H1 (cell line): ENCODE measurements around the gene ZNF407. TPM values are rescaled to one million over a fixed set of nuclear protein-coding genes. Genes with fewer than 3 reads are reported as not detected.

Experiments used
- CTCF ChIA-PET: fragments of 300-600 bp; sonication (Branson Sonifier 250); formaldehyde crosslinking; loops from one replicate; lab custom pipeline; 2021; ENCODE audit not compliant: partially characterized antibody; lab: Charles Lee
- POLR2A ChIA-PET: fragments of 300-600 bp; sonication (Branson Sonifier 250); formaldehyde crosslinking; loops from one replicate; lab custom pipeline; 2021; ENCODE audit warnings: inconsistent platforms; ENCODE audit not compliant: partially characterized antibody; lab: Charles Lee
- DNase-seq, 2 experiments: peaks; one replicate each; pipeline versions ENCODE4 v3.0.0 to v3.0.0-alpha.2; 2010 to 2022; ENCODE audit warnings: low spot score in 2 of 2, low read depth in 1 of 2, mixed read lengths in 1 of 2
- FAIRE-seq: peaks from 2 replicates; lab custom pipeline; 2011; peaks lifted over from hg19 to GRCh38; lab: Jason Lieb, UNC
- H2AFZ ChIP-seq: 2 replicates; pipeline ENCODE4 v1.8.1; 2012; ENCODE audit warnings: low read length, inconsistent platforms
- H2AK5ac ChIP-seq: 2 replicates; pipeline ENCODE4 v1.6.1; 2013; ENCODE audit warnings: low read depth, low read length
- H2BK120ac ChIP-seq: replicated peaks from 2 replicates; pipeline ENCODE3; 2013; ENCODE audit warnings: low read depth, low read length, inconsistent platforms
- H2BK12ac ChIP-seq: 2 replicates; pipeline ENCODE4 v1.6.1; 2013; ENCODE audit warnings: low read depth, low read length
- H2BK15ac ChIP-seq: 2 replicates; pipeline ENCODE4 v1.6.1; 2013; ENCODE audit warnings: low read length
- H2BK20ac ChIP-seq: 2 replicates; pipeline ENCODE4 v1.6.1; 2013; ENCODE audit warnings: low read length
- H2BK5ac ChIP-seq: 2 replicates; pipeline ENCODE4 v1.6.1; 2013; ENCODE audit warnings: low read depth, low read length
- H3K14ac ChIP-seq: 2 replicates; pipeline ENCODE4 v1.6.1; 2013; ENCODE audit warnings: inconsistent platforms; ENCODE audit not compliant: insufficient read length
- H3K18ac ChIP-seq: 2 replicates; pipeline ENCODE4 v1.6.1; 2013; ENCODE audit warnings: low read length; ENCODE audit errors: extremely low read depth
- H3K23ac ChIP-seq: 2 replicates; pipeline ENCODE4 v1.6.1; 2013; ENCODE audit warnings: inconsistent platforms; ENCODE audit not compliant: insufficient read length
- H3K23me2 ChIP-seq: 2 replicates; pipeline ENCODE4 v1.6.1; 2013; ENCODE audit warnings: low read depth, low read length
- H3K27ac ChIP-seq: 2 replicates; pipeline ENCODE4 v1.6.1; 2011; ENCODE audit warnings: low read depth, low read length, inconsistent platforms
- H3K27me3 ChIP-seq, 4 experiments: replicated peaks in 1 of 4; 1 replicate in 1 of 4; 2 replicates in 3 of 4; pipeline versions ENCODE4 v1.6.1 to v1.8.1; 2011 to 2013; ENCODE audit warnings: low read length in 3 of 4, mild to moderate bottlenecking in 3 of 4, inconsistent platforms in 2 of 4, mixed read lengths in 2 of 4, moderate library complexity in 1 of 4; ENCODE audit not compliant: control insufficient read depth in 3 of 4, insufficient read depth in 3 of 4; ENCODE audit errors: extremely low read depth in 1 of 4
- H3K36me3 ChIP-seq, 4 experiments: 2 replicates each; pipeline versions ENCODE4 v1.6.1 to v1.8.1; 2011 to 2013; ENCODE audit warnings: mild to moderate bottlenecking in 4 of 4, low read length in 3 of 4, moderate library complexity in 2 of 4, control low read depth in 1 of 4, inconsistent platforms in 1 of 4; ENCODE audit not compliant: insufficient read depth in 4 of 4, control insufficient read depth in 2 of 4
- H3K4ac ChIP-seq: replicated peaks from 2 replicates; pipeline ENCODE3; 2013; ENCODE audit warnings: low read length, low read depth, mixed read lengths, inconsistent platforms; ENCODE audit not compliant: insufficient read length
- H3K4me1 ChIP-seq, 4 experiments: replicated peaks in 1 of 4; 1 replicate in 1 of 4; 2 replicates in 3 of 4; pipeline versions ENCODE4 v1.6.1 to v1.8.1; 2011 to 2013; ENCODE audit warnings: low read length in 3 of 4, inconsistent platforms in 2 of 4, mixed read lengths in 1 of 4; ENCODE audit not compliant: insufficient read depth in 4 of 4, control insufficient read depth in 3 of 4
- H3K4me2 ChIP-seq, 2 experiments: 2 replicates each; pipeline versions ENCODE4 v1.6.1 to v1.8.1; 2011 to 2013; ENCODE audit warnings: low read depth in 2 of 2, low read length in 2 of 2, control low read depth in 1 of 2, inconsistent platforms in 1 of 2, mild to moderate bottlenecking in 1 of 2; ENCODE audit not compliant: insufficient read depth in 1 of 2
- H3K4me3 ChIP-seq, 4 experiments: fragments of 200-600, 300-600 bp in 1 of 4; sonication (generic), shearing (Covaris generic), sonication (Bioruptor Twin) in 1 of 4; 2 replicates each; pipeline versions ENCODE4 v1.5.1 to v1.8.1; 2011 to 2016; ENCODE audit warnings: low read length in 4 of 4, low read depth in 3 of 4, control low read depth in 2 of 4, inconsistent platforms in 2 of 4, mild to moderate bottlenecking in 2 of 4, mixed read lengths in 1 of 4, moderate library complexity in 1 of 4; ENCODE audit not compliant: insufficient read depth in 2 of 4; ENCODE audit errors: extremely low read depth in 1 of 4
- H3K56ac ChIP-seq: replicated peaks from 2 replicates; pipeline ENCODE3; 2013; ENCODE audit warnings: low read depth, mild to moderate bottlenecking, mixed read lengths, low read length, inconsistent platforms; ENCODE audit not compliant: insufficient read length
- H3K79me1 ChIP-seq: 2 replicates; pipeline ENCODE4 v1.6.1; 2013; ENCODE audit warnings: low read depth, low read length, control low read depth
- H3K79me2 ChIP-seq, 2 experiments: 2 replicates each; pipeline versions ENCODE4 v1.6.1 to v1.8.1; 2012 to 2013; ENCODE audit warnings: low read length in 2 of 2, mild to moderate bottlenecking in 2 of 2, inconsistent platforms in 1 of 2; ENCODE audit not compliant: insufficient read depth in 2 of 2, control insufficient read depth in 1 of 2
- H3K9ac ChIP-seq, 4 experiments: replicated peaks in 1 of 4; 1 replicate in 1 of 4; 2 replicates in 3 of 4; pipeline versions ENCODE4 v1.6.1 to v1.8.1; 2011 to 2013; ENCODE audit warnings: low read depth in 3 of 4, low read length in 3 of 4, control low read depth in 2 of 4, mild to moderate bottlenecking in 2 of 4, moderate library complexity in 2 of 4, inconsistent platforms in 1 of 4; ENCODE audit errors: extremely low read depth in 1 of 4
- H3K9me3 ChIP-seq, 2 experiments: 2 replicates each; pipeline versions ENCODE4 v1.6.1 to v1.8.1; 2012 to 2013; ENCODE audit warnings: mild to moderate bottlenecking in 2 of 2, moderate library complexity in 2 of 2, control low read depth in 1 of 2, inconsistent platforms in 1 of 2, low read depth in 1 of 2, low read length in 1 of 2, mixed read lengths in 1 of 2; ENCODE audit not compliant: insufficient read depth in 2 of 2
- H4K20me1 ChIP-seq, 2 experiments: replicated peaks in 1 of 2; 2 replicates each; pipeline versions ENCODE3 to v1.8.1; 2011 to 2013; ENCODE audit warnings: inconsistent platforms in 2 of 2, low read length in 2 of 2, mild to moderate bottlenecking in 1 of 2; ENCODE audit not compliant: insufficient read depth in 2 of 2, control insufficient read depth in 1 of 2
- H4K5ac ChIP-seq: 2 replicates; pipeline ENCODE4 v1.6.1; 2013; ENCODE audit warnings: low read length, low read depth, mixed read lengths, inconsistent platforms; ENCODE audit not compliant: insufficient read length
- H4K8ac ChIP-seq: 2 replicates; pipeline ENCODE4 v1.8.0; 2013; ENCODE audit warnings: mild to moderate bottlenecking, moderate library complexity, low read length, inconsistent platforms; ENCODE audit not compliant: insufficient read depth; ENCODE audit errors: extremely low read depth
- H4K91ac ChIP-seq: replicated peaks from 2 replicates; pipeline ENCODE3; 2013; ENCODE audit warnings: low read length, mixed read lengths, inconsistent platforms; ENCODE audit not compliant: insufficient read length
- ASH2L ChIP-seq: fragments of 200-600, 300-600 bp; sonication (generic); IDR thresholded peaks from one replicate; pipeline ENCODE4 v1.7.1; 2017; ENCODE audit warnings: low read length
- BACH1 ChIP-seq: IDR thresholded peaks from 2 replicates; pipeline ENCODE4 v1.6.1; 2012; ENCODE audit warnings: low read length, improper control_type of control experiment
- CBX8 ChIP-seq: fragments of 300-800, 300-1000 bp; sonication (generic); IDR thresholded peaks from 2 replicates; pipeline ENCODE4 v1.7.1; 2016; ENCODE audit warnings: low read depth, low read length, borderline replicate concordance
- EGR1 ChIP-seq: IDR thresholded peaks from 2 replicates; pipeline ENCODE4 v1.6.1; 2011; ENCODE audit warnings: low read depth, low read length, borderline replicate concordance
- EP300 ChIP-seq, 2 experiments: IDR thresholded peaks; 1 replicate in 1 of 2; 2 replicates in 1 of 2; pipeline ENCODE4 v1.6.1; 2011 to 2012; ENCODE audit warnings: low read depth in 2 of 2, low read length in 2 of 2, mild to moderate bottlenecking in 2 of 2, borderline replicate concordance in 1 of 2, inconsistent platforms in 1 of 2, moderate library complexity in 1 of 2
- FOSL1 ChIP-seq: IDR thresholded peaks from 2 replicates; pipeline ENCODE4 v1.6.1; 2011; ENCODE audit warnings: mild to moderate bottlenecking, low read depth, low read length, moderate library complexity; ENCODE audit not compliant: insufficient read depth
- GTF2F1 ChIP-seq: IDR thresholded peaks from 2 replicates; pipeline ENCODE4 v1.6.1; 2012; ENCODE audit warnings: low read depth, low read length, improper control_type of control experiment, borderline replicate concordance
- NRF1 ChIP-seq: IDR thresholded peaks from 2 replicates; pipeline ENCODE4 v1.6.1; 2011; ENCODE audit warnings: mild to moderate bottlenecking, low read depth, low read length, improper control_type of control experiment
- SIRT6 ChIP-seq: IDR thresholded peaks from one replicate; pipeline ENCODE4 v1.7.1; 2012; ENCODE audit warnings: low read length, inconsistent platforms
- WGBS, 2 experiments: shearing (Covaris generic) in 1 of 2; methylation state at CpG; one replicate each; pipeline versions ENCODE4 v1.1.6 to v1.1.7; 2013 to 2015; ENCODE audit warnings: low lambda C conversion rate in 2 of 2, mixed read lengths in 2 of 2, inconsistent platforms in 1 of 2, low coverage in 1 of 2, missing lambda C conversion rate in 1 of 2; ENCODE audit not compliant: insufficient replicate concordance in 2 of 2, insufficient coverage in 1 of 2, insufficient read length in 1 of 2; ENCODE audit errors: extremely low coverage in 1 of 2, missing lambda C conversion rate in 1 of 2; 5-methylcytosine and 5-hydroxymethylcytosine counted together
- polyA plus RNA-seq, 7 experiments: library from polyadenylated mRNA; depleted of rRNA in 3 of 7; stranded (reverse) in 5 of 7; unstranded in 2 of 7; fragments of >200 nt in 5 of 7; fragments of 200-250 nt in 2 of 7; gene quantifications; 1 replicate in 5 of 7; 2 replicates in 1 of 7; 4 replicates in 1 of 7; pipeline versions ENCODE4 v1.2.1 to v1.2.3, GENCODE V29; 2011 to 2013; ENCODE audit warnings: missing spikeins in 2 of 7, mixed read lengths in 2 of 7
- total RNA-seq: library from RNA; stranded (reverse); fragmentation: NEBNext Ultra II Directional; extraction: Animal tissue kit (Norgen Biotek cat#: 25700); gene quantifications from 2 replicates; pipeline ENCODE4 v1.2.1, GENCODE V29; 2021

ZNF407 gene
- total and polyA plus RNA-seq, 2 of the 8 experiments (the other 6 are each of a cell fraction or from before 2014, with no cell fraction given), result 1.5 to 6.8 TPM

DNA sequence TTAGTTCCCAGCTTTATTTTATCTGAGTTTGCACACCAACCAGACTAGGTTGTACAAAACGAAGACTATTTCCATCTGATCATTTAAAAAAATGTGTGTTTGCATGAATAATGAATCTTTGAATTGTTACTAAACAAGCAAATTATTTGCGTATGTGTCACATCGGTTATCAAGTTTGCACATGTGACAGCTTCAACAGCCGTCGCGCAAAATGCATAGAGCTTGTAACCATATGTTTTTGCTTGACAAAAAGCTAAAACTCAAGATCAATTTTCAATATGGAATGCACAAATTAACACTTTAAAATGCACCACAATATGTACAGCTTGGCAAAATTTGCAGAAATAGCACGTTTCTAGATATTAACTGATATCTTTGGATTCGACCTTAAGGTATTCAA is 427.2 kb downstream of the ZNF407 start:
- Histone ChIP-seq H3K14ac (no peak overlapping the region), H3K23me2 (no peaks in the 10 kb centered on the region; the same call in 1 of the 2 replicates), H3K27ac (no peak overlapping the region), H3K4me2 (no peak overlapping the region), H4K5ac (no peak overlapping the region), H2BK5ac (no peak overlapping the region), H4K20me1 (peaks cover 0 to 2% of the 10 kb centered on the region in 2 experiments), H3K9ac (no peak overlapping the region), H3K79me2 (no peaks in the 10 kb centered on the region), H4K8ac (no peak overlapping the region), H3K4ac (no peak overlapping the region), H3K36me3 (no peaks in the 10 kb centered on the region), H3K18ac (no peak overlapping the region), H2BK120ac (no peak overlapping the region), H3K4me1 (no peaks in the 10 kb centered on the region; a peak in 1 of 7 replicates)
- ChIA-PET CTCF (interaction anchor here (2.6 kb wide), 1 partner anchor 16 kb away, joined by 15 read pairs; no protein-coding TSS in a partner anchor), POLR2A (no interaction called here)
- TF ChIP-seq NRF1 (no peak), ASH2L (no peak), GTF2F1 (no peak), CBX8 (no peak), SIRT6 (no peak), BACH1 (no peak), EGR1 (no peak), FOSL1 (no peak), EP300 (IDR thresholded peaks at IDR 0.05; ENCODE audit: borderline replicate concordance in 1 of 2, low read depth in 2 of 2, low read length in 2 of 2) (no peak)
- TF ChIP-seq, all 59 proteins: peak for 0
- H4K91ac ChIP-seq, result no peak overlapping the region
- 93% methylated on average over 8 of the region's 8 CpGs; no CpG with 5 or more reads in 1 of the 2 experiments for WGBS, 2 experiments
- H3K27me3 ChIP-seq, result no peaks in the 10 kb centered on the region
- no peak for DNase-seq
- no peak overlapping the region for H3K23ac ChIP-seq
- H2BK12ac ChIP-seq, result no peak overlapping the region
- H3K4me3 ChIP-seq, result no peak overlapping the region
- no peak for FAIRE-seq
- no peak overlapping the region for H2AFZ ChIP-seq
- no peaks in the 10 kb centered on the region for H3K9me3 ChIP-seq
- no peak overlapping the region for H2BK20ac ChIP-seq
- no peak overlapping the region for H2BK15ac ChIP-seq
- H3K56ac ChIP-seq, result no peak overlapping the region
- H3K79me1 ChIP-seq, result no peaks in the 10 kb centered on the region; the same call in 1 of the 2 replicates
- H2AK5ac ChIP-seq, result no peak overlapping the region
